Mesothelial cell of epicardium (in vitro differentiated cells): Measurements from ENCODE around the gene FRMPD2. TPM values are rescaled to one million over a fixed set of nuclear protein-coding genes. Genes with fewer than 3 reads are reported as not detected.

Experiments
- DNase-seq, 2 experiments: peaks; one replicate each; pipeline ENCODE4 v3.0.0; 2021; ENCODE audit warnings: low spot score in 2 of 2; ENCODE audit not compliant: unreplicated experiment in 2 of 2
- H3K27ac Mint-ChIP-seq: 2 replicates; pipeline ENCODE4 v1.8.0; 2021; ENCODE audit warnings: mixed read lengths
- H3K27me3 Mint-ChIP-seq: 2 replicates; pipeline ENCODE4 v1.8.0; 2021; ENCODE audit warnings: low read depth, mixed read lengths
- H3K36me3 Mint-ChIP-seq: 2 replicates; pipeline ENCODE4 v1.8.0; 2021; ENCODE audit warnings: mixed read lengths
- H3K4me1 Mint-ChIP-seq: 2 replicates; pipeline ENCODE4 v1.8.0; 2021; ENCODE audit warnings: mixed read lengths
- H3K4me3 Mint-ChIP-seq: 2 replicates; pipeline ENCODE4 v1.8.0; 2021; ENCODE audit warnings: mild to moderate bottlenecking, moderate library complexity, mixed read lengths
- H3K9me3 Mint-ChIP-seq: 2 replicates; pipeline ENCODE4 v1.8.0; 2021; ENCODE audit warnings: mixed read lengths
- CTCF ChIP-seq: fragments of 200-600 bp; sonication (generic); IDR thresholded peaks from one replicate; pipeline ENCODE4 v1.5.0; 2021; ENCODE audit warnings: antibody characterized with exemption; ENCODE audit not compliant: unreplicated experiment
- total RNA-seq: library from RNA; stranded (reverse); gene quantifications from 3 replicates; pipeline ENCODE4 v1.2.1, GENCODE V29; 2021

The FRMPD2 gene
- total RNA-seq, 1 donor from 2014 or later = 0.18 TPM

- peaks cover 25% of the 10 kb centered on the region for H3K9me3 Mint-ChIP-seq
- no peak for TF ChIP-seq CTCF
- no peak overlapping the region for H3K4me3 Mint-ChIP-seq
- no peaks in the 10 kb centered on the region for H3K36me3 Mint-ChIP-seq
- no peak for DNase-seq
- peaks cover 10% of the 10 kb centered on the region for H3K27me3 Mint-ChIP-seq
- no peaks in the 10 kb centered on the region for H3K4me1 Mint-ChIP-seq
- H3K27ac Mint-ChIP-seq = no peak overlapping the region
Measured at GRCh38 chr10:48266528-48266927, 8.0 kb downstream of the FRMPD2 start.

GRCh38 chr10:48258105-48258504, 16.4 kb downstream of the FRMPD2 start:
- H3K36me3 Mint-ChIP-seq = no peaks in the 10 kb centered on the region
- no peak overlapping the region for H3K27ac Mint-ChIP-seq
- no peak for DNase-seq
- TF ChIP-seq CTCF = no peak
- peaks cover 8% of the 10 kb centered on the region for H3K4me1 Mint-ChIP-seq
- no peak overlapping the region for H3K4me3 Mint-ChIP-seq
- H3K9me3 Mint-ChIP-seq = peaks cover 19% of the 10 kb centered on the region
- peaks cover 2% of the 10 kb centered on the region for H3K27me3 Mint-ChIP-seq

- no peak for TF ChIP-seq CTCF
- Mint-ChIP-seq H3K36me3 (no peaks in the 10 kb centered on the region), H3K27ac (no peak overlapping the region), H3K4me1 (peaks cover 11% of the 10 kb centered on the region), H3K4me3 (no peak overlapping the region), H3K27me3 (peaks cover 2% of the 10 kb centered on the region), H3K9me3 (peaks cover 19% of the 10 kb centered on the region)
- no peak for DNase-seq
Measured at GRCh38 chr10:48257407-48257961, 17.0 kb downstream of the FRMPD2 start.

GRCh38 chr10:48255722-48256121, 18.8 kb downstream of the FRMPD2 start:
- H3K36me3 Mint-ChIP-seq = no peaks in the 10 kb centered on the region
- peaks cover 11% of the 10 kb centered on the region for H3K9me3 Mint-ChIP-seq
- no peak overlapping the region for H3K27ac Mint-ChIP-seq
- no peak overlapping the region for H3K4me3 Mint-ChIP-seq
- TF ChIP-seq CTCF = no peak
- peaks cover 26% of the 10 kb centered on the region for H3K4me1 Mint-ChIP-seq
- DNase-seq = no peak
- H3K27me3 Mint-ChIP-seq = no peaks in the 10 kb centered on the region

- Mint-ChIP-seq H3K27me3 (no peaks in the 10 kb centered on the region), H3K27ac (no peak overlapping the region), H3K4me1 (peaks cover 26% of the 10 kb centered on the region), H3K36me3 (no peaks in the 10 kb centered on the region), H3K4me3 (no peak overlapping the region), H3K9me3 (peaks cover 6% of the 10 kb centered on the region)
- no peak for TF ChIP-seq CTCF
- no peak for DNase-seq
Measured at GRCh38 chr10:48254750-48255512, 19.6 kb downstream of the FRMPD2 start.
